Stimulated activated naive CD4-positive, alpha-beta T cell (primary cell): ENCODE measurements around the gene RPAP3.
A peak's percentile ranks its signal among the peaks of the same experiment; 100 is the strongest.
"Not testable (repeated sequence)": the region's sequence is repeated elsewhere in the genome, so short reads cannot be mapped to it uniquely, and the experiment has no call there.

ENCODE experiments used
- DNase-seq, 6 experiments: peaks; one replicate each; lab custom pipeline; 2025; lab: John Stamatoyannopoulos, UW

RPAP3 gene

DNA sequence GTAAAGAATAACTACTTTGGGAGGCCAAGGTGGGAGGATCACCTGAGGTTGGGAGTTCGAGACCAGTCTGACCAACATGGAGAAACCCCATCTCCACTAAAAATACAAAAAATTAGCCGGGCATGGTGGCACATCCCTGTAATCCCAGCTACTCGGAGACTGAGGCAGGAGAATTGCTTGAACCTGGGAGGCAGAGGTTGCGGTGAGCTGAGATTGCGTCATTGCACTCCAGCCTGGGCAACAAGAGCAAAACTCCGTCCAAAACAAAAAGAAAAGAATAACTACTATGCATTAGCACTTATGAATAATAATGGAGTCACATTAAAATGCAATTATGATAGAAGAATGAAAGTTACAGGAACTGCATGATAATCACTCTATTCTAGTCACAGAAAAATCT, 37.9 kb downstream of the RPAP3 start:
- not testable (repeated sequence) for DNase-seq

- no peak for DNase-seq
These were observed 53.2 kb downstream of the RPAP3 start for GRCh38 chr12:47652521-47653234.

DNA sequence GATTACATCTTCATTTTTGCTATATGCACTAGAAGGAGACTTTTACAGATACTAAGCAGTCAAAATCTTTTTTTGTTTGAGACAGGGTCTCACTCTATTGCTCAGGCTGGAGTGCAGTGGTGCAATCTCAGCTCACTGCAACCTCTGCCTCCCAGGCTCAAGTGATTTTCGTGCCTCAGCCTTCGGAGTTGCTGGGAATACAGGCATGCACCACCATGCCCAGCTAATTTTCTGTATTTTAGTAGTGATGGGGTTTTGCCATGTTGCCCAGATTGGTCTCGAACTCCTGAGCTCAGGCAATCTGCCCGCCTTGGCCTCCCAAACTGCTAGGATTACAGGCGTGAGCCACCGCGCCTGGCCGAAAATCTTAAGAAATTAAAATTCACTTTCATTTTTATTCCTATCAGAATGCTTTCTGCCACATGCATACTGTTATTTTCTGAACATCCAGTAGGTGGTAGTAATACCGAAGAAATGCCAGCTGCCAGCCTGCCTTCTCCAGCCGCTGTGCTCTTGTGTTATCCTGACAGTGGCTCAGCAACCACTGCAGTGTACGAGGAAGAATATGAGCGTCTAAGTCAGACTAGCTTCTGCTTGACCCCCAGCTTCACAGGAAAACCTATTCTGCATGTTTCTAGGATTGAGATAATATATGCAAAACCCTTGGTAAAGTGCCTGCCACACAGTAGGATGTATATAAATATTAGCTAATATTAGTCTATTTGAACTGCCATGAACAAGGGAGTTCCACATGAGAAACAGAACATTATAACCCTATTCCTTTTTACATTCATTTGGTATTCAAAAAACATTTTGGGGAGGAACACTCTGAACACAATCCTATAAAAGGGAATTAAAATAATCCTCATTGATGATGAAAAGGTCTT, 54.2 kb downstream of the RPAP3 start:
- DNase-seq: peak in 5 of 6 experiments; percentile 16 to 64 (median 58)

DNA sequence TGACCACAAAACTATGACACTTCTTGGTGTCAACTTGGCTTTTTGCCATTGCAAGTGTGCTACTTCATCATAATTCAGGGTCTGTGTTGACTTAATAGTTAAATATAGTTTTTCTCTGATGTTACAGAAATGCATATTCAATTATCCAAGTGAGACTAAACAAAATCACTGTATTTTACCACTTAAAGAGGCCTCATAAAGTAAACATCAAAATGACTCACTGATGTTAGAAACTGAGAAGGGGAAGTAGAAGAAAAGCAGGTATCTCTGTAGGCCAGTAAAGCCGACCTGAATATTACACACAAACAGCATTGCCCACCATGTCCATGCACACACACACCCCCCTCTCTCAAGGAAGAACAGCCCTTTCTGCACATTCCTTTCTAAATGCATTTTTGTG, 55.4 kb downstream of the RPAP3 start:
- no peak for DNase-seq

- no peak for DNase-seq
These were observed 56.4 kb downstream of the RPAP3 start for GRCh38 chr12:47649381-47649780.

DNA sequence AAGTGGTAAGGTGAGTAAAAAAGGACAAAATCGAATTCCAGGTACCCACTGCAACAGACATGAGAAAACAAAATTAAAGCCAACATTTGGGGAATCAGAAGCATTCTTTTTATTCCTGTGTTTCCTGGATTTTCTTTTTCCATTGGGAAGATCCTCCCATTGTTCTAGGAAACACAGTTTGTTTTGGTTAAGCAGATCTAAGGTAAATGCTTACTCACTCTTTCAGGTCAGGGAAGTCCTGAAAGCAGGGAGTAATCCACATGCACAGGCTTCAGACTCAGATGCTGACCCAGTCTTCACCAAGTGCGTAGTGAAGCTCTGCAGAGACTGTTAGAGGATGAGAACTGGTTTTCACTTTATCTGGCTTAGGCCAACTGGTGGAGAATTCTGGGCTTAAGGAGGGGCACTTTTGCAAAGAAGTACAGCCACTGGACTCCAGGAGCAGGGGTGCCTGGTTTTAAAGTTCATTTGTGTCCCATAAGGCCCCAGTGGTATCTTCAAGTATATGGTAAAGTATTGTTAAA, 57.7 kb downstream of the RPAP3 start:
- DNase-seq: no peak

DNA sequence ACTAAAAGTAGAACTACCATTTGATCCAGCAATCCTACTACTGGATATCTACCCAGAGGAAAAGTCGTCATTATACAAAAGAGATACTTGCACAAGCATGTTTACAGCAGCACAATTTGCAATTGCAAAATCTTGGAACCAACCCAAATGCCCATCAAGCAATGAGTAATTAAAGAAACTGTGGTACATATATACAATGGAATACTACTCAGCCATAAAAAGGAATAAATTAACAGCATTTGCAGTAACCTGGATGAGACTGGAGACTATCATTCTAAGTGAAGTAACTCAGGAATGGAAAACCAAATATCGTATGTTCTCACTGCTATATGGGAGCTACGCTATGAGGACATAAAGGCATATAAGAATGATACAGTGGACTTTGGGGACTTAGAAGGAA, 63.5 kb downstream of the RPAP3 start:
- DNase-seq: not testable (repeated sequence)

DNA sequence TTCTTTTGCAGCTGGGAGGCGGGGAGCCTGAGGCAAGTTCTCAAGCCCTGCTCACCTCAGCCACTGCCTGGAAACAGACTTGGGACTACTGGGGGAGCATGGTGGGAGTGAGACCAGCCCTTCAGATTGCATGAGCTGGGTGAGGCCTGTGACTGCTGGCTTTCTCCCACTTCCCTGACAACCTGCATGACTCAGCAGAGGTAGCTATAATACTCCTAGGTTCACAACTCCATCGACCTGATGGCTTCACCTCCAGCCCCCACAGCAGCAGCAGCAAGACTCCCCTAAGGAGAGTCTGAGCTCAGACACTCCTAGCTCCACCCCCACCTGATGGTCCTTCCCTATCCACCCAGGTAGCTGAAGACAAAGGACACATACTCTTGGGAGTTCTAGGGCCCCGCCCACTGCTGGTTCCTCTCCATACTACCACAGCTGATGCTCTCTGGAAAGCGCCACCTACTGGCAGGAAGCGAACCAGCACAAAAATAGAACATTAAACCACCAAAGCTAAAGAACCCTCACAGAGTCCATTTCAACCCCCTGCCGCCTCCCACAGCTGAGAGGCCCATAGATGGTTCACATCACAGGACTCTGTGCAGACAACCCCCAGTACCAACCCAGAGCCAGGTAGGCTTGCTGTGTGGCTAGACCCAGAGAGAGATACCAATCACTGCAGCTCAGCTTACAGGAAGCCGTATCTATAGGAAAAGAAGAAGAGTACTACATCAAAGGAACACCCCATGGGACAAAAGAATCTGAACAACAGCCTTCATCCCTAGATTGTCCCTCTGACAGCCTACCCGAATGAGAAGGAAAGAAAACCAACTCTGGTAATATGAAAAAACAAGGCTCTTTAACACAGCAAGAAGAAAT, 68.7 kb downstream of the RPAP3 start:
- peak in 1 of 6 experiments; percentile 2 for DNase-seq

DNA sequence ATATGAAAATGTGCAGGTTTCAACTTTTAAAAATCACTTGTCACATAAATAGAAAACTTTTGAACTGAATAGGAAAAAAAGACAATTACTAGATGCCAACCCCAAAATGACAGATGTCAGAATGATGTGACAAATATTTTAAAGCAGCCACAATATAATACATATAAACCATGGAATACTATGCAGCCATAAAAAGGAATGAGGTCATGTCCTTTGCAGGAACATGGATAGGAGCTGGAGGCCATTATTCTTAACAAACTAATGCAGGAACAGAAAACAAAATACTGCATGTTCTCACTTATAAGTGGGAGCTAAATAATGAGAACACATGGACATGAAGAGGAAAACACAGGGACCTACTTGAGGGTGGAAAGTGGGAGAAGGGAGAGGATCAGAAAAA, 70.1 kb downstream of the RPAP3 start:
- DNase-seq: not testable (repeated sequence)

GRCh38 chr12:47634127-47634526, 71.7 kb downstream of the RPAP3 start:
- DNase-seq: no peak

- no peak for DNase-seq
These were observed 83.9 kb downstream of the RPAP3 start for GRCh38 chr12:47621960-47622359.

DNA sequence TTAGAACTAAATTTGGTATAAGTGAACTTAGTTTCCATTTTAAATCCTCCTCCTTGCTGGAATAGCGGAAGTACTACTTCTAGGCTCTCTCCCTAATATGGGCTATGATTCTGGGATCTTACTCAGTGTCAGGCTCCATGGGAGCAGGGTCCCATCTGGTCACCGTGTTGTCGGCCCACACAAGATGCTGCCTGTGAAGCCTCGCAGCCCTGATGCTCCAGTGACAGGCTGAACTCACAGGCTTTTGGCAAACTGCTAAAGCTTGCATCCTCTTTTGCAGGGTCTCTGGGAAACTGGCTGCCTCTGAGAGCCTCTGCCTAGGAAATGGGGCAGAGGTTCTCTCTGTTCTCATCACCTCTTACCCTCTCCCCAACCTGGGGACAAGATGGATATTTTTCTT, 88.4 kb downstream of the RPAP3 start:
- DNase-seq: no peak

DNA sequence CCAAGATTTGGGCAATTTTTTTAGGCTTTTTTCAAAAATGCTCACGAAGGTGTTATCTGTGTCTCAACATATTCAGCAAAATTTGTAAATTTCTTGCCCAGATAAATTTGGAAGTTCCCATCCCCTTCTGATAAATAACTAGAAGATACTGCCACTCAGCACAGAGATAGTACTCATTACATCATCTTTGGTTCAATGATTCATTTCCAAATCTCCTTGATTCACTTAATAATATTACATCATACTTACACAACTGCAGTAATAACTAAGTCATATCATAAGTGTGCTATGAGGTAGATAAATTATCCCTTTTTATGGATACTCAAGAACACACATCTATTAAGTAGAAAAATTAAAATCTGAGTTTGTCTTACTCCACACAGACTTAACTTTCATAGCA, 89.4 kb downstream of the RPAP3 start:
- DNase-seq: no peak

DNA sequence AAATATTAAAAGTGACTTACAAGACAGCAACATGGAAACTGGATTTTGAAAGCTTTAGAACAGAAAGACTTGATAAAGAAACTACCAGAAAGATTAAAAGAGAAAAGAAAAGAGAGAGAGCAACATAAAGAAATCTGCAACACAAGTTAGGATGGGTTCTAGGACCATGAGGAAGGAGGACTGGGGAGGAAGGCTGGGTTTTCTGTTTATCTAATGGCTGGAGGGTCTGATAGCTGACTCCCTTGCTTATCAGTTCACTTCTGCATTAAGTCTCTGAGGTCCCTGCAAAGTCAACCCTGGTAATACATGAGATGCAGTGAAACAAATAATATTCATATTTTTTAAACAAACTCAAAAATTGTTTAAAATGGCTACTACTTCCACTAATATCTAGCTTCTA, 90.1 kb downstream of the RPAP3 start:
- DNase-seq: no peak

- DNase-seq: no peak
These were observed 91.3 kb downstream of the RPAP3 start for GRCh38 chr12:47614521-47614920.

- no peak for DNase-seq
These were observed 92.9 kb downstream of the RPAP3 start for GRCh38 chr12:47612953-47613352.

DNA sequence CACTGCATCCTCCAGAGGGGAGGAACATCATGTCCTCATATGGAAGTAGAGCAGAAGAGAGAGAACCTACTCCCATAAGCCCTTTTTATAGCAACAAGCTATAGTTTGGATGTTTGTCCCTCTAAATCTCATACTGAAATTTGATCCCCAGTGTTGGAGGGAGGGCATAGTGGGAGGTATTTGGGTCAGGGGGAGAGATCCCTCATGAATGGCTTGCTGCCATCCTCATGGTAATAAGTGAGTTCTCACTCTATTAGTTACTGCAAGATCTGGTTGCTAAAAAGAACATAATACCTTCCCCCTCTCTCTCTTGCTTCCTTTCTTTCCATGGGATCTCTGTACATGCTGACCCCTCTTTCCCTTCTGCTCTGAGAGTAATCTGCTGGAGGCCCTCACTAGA, 93.9 kb downstream of the RPAP3 start:
- DNase-seq: no peak
